ENCODE results near the gene ABTB2.

The ABTB2 gene

DNA sequence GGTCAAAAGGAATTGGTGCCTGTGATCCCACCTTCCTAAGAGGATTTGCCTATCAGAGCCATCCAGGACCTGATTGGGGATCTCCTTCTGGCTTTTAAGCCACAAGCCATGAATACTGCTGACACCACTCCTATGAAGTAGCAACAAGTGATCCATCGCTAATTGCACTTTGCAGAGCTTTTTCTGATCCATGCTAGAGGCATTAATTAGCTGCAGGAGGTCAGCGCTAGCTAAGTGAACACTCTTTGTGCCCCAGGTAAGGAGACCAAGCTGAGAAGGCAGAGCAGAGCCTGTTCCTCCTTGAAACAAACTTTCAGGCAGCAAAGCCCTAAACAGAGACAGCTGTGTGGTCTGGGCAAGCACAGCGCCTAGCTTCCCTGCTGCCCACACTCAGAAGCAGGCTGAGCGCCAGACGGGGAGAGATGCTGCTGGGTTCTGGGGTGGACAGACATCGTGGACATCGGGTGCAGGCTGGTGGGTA lies 122.2 kb downstream of the ABTB2 start:
- TF ChIP-seq ZNF565 (CRISPR knock-in tag; conservative IDR thresholded peaks at IDR 0.05; ENCODE audit: low read depth) (no peak), TOX (CRISPR knock-in tag; IDR thresholded peaks at IDR 0.05; ENCODE audit: borderline replicate concordance) (no peak), RARB (CRISPR knock-in tag; IDR thresholded peaks at IDR 0.05) (no peak), CSDC2 (CRISPR knock-in tag; IDR thresholded peaks at IDR 0.05) (no peak), OSR1 (CRISPR knock-in tag; IDR thresholded peaks at IDR 0.05) (no peak), GLIS3 (CRISPR knock-in tag; IDR thresholded peaks at IDR 0.05) (no peak), ZNF8 (CRISPR knock-in tag; IDR thresholded peaks at IDR 0.05) (no peak), ISL1 (CRISPR knock-in tag; IDR thresholded peaks at IDR 0.05) (no peak), ZFP3 (CRISPR knock-in tag; IDR thresholded peaks at IDR 0.05) (no peak), ZFP30 (CRISPR knock-in tag; IDR thresholded peaks at IDR 0.05) (no peak), ESRRG (CRISPR knock-in tag; IDR thresholded peaks at IDR 0.05) (no peak), SNAI2 (CRISPR knock-in tag; IDR thresholded peaks at IDR 0.05) (no peak), PPARA (CRISPR knock-in tag; IDR thresholded peaks at IDR 0.05; ENCODE audit: borderline replicate concordance) (no peak), ARNTL (CRISPR knock-in tag; IDR thresholded peaks at IDR 0.05; ENCODE audit: borderline replicate concordance, low read depth) (no peak), BACH2 (CRISPR knock-in tag; IDR thresholded peaks at IDR 0.05; ENCODE audit: borderline replicate concordance) (no peak)
- TF ChIP-seq, protein P1, sequence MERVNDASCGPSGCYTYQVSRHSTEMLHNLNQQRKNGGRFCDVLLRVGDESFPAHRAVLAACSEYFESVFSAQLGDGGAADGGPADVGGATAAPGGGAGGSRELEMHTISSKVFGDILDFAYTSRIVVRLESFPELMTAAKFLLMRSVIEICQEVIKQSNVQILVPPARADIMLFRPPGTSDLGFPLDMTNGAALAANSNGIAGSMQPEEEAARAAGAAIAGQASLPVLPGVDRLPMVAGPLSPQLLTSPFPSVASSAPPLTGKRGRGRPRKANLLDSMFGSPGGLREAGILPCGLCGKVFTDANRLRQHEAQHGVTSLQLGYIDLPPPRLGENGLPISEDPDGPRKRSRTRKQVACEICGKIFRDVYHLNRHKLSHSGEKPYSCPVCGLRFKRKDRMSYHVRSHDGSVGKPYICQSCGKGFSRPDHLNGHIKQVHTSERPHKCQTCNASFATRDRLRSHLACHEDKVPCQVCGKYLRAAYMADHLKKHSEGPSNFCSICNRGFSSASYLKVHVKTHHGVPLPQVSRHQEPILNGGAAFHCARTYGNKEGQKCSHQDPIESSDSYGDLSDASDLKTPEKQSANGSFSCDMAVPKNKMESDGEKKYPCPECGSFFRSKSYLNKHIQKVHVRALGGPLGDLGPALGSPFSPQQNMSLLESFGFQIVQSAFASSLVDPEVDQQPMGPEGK (CRISPR knock-in tag; IDR thresholded peaks at IDR 0.05; ENCODE audit: borderline replicate concordance) = no peak
- TF ChIP-seq, protein P2, sequence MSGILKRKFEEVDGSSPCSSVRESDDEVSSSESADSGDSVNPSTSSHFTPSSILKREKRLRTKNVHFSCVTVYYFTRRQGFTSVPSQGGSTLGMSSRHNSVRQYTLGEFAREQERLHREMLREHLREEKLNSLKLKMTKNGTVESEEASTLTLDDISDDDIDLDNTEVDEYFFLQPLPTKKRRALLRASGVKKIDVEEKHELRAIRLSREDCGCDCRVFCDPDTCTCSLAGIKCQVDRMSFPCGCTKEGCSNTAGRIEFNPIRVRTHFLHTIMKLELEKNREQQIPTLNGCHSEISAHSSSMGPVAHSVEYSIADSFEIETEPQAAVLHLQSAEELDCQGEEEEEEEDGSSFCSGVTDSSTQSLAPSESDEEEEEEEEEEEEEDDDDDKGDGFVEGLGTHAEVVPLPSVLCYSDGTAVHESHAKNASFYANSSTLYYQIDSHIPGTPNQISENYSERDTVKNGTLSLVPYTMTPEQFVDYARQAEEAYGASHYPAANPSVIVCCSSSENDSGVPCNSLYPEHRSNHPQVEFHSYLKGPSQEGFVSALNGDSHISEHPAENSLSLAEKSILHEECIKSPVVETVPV (CRISPR knock-in tag; IDR thresholded peaks at IDR 0.05) = no peak
- TF ChIP-seq, protein P3, sequence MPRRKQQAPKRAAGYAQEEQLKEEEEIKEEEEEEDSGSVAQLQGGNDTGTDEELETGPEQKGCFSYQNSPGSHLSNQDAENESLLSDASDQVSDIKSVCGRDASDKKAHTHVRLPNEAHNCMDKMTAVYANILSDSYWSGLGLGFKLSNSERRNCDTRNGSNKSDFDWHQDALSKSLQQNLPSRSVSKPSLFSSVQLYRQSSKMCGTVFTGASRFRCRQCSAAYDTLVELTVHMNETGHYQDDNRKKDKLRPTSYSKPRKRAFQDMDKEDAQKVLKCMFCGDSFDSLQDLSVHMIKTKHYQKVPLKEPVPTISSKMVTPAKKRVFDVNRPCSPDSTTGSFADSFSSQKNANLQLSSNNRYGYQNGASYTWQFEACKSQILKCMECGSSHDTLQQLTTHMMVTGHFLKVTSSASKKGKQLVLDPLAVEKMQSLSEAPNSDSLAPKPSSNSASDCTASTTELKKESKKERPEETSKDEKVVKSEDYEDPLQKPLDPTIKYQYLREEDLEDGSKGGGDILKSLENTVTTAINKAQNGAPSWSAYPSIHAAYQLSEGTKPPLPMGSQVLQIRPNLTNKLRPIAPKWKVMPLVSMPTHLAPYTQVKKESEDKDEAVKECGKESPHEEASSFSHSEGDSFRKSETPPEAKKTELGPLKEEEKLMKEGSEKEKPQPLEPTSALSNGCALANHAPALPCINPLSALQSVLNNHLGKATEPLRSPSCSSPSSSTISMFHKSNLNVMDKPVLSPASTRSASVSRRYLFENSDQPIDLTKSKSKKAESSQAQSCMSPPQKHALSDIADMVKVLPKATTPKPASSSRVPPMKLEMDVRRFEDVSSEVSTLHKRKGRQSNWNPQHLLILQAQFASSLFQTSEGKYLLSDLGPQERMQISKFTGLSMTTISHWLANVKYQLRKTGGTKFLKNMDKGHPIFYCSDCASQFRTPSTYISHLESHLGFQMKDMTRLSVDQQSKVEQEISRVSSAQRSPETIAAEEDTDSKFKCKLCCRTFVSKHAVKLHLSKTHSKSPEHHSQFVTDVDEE (CRISPR knock-in tag; IDR thresholded peaks at IDR 0.05) = no peak
- TF ChIP-seq, protein P4, sequence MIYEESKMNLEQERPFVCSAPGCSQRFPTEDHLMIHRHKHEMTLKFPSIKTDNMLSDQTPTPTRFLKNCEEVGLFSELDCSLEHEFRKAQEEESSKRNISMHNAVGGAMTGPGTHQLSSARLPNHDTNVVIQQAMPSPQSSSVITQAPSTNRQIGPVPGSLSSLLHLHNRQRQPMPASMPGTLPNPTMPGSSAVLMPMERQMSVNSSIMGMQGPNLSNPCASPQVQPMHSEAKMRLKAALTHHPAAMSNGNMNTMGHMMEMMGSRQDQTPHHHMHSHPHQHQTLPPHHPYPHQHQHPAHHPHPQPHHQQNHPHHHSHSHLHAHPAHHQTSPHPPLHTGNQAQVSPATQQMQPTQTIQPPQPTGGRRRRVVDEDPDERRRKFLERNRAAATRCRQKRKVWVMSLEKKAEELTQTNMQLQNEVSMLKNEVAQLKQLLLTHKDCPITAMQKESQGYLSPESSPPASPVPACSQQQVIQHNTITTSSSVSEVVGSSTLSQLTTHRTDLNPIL (CRISPR knock-in tag; IDR thresholded peaks at IDR 0.05; ENCODE audit: low read depth) = no peak
- no peak for ATAC-seq

DNA sequence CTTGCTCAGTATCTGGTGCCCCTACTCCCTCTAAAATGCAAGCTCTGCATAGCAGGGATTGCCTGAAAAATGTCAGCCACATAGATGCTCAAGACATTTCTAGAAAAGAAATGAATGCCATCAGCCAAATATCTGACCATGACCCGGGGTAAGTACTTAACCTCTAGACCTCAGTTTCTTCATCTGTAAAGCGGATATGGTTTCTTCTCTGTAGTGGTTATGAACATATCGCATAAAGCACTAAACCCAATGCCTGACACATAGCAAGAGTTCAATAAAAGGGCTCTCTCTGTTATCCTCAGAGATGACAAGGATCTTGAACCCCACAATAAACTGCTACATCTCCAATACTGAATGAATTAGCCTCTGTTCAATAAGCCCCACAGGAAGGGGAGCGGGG lies 122.6 kb downstream of the ABTB2 start:
- no peak for TF ChIP-seq ZC3H10 (CRISPR knock-in tag; IDR thresholded peaks at IDR 0.05)
- TF ChIP-seq, protein P2 (CRISPR knock-in tag; IDR thresholded peaks at IDR 0.05) = no peak
- no peak for ATAC-seq

DNA sequence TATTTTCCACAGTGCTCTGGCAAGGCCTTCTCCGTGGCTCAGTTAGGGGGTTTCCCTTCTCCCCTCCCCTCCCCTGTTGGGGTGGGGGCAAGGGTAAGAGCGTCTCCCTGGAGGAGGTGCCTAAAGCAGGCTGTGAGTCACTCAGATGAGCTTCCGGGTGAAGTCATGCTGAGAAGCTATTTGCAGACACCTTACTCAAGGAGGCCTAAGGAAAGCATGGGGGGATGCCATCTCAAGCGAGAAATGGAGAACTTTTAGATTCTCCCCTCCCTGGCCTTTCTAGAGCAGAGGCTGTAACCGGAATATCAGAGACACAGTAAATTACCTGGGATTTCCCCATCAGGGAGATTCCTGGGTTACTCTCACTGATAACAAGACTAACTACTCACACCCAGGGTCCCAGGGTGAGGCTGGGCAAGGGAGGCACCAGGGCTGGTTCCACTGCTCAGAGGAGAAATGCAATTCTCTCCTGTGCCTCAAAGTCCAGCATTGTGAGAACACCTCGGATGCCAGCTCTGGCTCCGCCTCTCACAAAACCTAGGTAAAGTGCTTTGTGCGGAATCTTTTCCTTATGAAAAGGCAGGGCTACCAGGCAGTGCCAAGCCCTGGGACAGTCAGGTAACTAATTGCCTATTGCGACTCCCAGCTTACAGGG lies 123.6 kb downstream of the ABTB2 start:
- TF ChIP-seq ARNTL (CRISPR knock-in tag; IDR thresholded peaks at IDR 0.05; ENCODE audit: borderline replicate concordance, low read depth) (no peak), BACH2 (CRISPR knock-in tag; IDR thresholded peaks at IDR 0.05; ENCODE audit: borderline replicate concordance) (no peak), GLIS3 (CRISPR knock-in tag; IDR thresholded peaks at IDR 0.05) (no peak), TOX (CRISPR knock-in tag; IDR thresholded peaks at IDR 0.05; ENCODE audit: borderline replicate concordance) (no peak), ZNF565 (CRISPR knock-in tag; conservative IDR thresholded peaks at IDR 0.05; ENCODE audit: low read depth) (no peak), ZC3H10 (CRISPR knock-in tag; IDR thresholded peaks at IDR 0.05) (no peak)
- TF ChIP-seq, protein P5, sequence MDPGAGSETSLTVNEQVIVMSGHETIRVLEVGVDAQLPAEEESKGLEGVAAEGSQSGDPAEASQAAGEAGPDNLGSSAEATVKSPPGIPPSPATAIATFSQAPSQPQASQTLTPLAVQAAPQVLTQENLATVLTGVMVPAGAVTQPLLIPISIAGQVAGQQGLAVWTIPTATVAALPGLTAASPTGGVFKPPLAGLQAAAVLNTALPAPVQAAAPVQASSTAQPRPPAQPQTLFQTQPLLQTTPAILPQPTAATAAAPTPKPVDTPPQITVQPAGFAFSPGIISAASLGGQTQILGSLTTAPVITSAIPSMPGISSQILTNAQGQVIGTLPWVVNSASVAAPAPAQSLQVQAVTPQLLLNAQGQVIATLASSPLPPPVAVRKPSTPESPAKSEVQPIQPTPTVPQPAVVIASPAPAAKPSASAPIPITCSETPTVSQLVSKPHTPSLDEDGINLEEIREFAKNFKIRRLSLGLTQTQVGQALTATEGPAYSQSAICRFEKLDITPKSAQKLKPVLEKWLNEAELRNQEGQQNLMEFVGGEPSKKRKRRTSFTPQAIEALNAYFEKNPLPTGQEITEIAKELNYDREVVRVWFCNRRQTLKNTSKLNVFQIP (CRISPR knock-in tag; IDR thresholded peaks at IDR 0.05; ENCODE audit: borderline replicate concordance, low read depth) = no peak
- TF ChIP-seq, protein P3 (CRISPR knock-in tag; IDR thresholded peaks at IDR 0.05) = no peak
- ATAC-seq = peak; percentile 95

Measured in SK-N-SH treated with all-trans-retinoic acid at 6 μM for 48 hours (cell line).